Inflammatory macrophage (primary cell): Measurements from ENCODE around the gene CPT2.
"Not testable (repeated sequence)": the region's sequence is repeated elsewhere in the genome, so short reads cannot be mapped to it uniquely, and the experiment has no call there.

ENCODE experiments used
- DNase-seq, 2 donors: peaks; one replicate each; pipeline ENCODE4 v3.0.0-alpha.2; 2020 to 2022

Gene CPT2

GRCh38 chr1:53182716-53183094 lies 13.9 kb upstream of the CPT2 start:
- no peak for DNase-seq

DNA sequence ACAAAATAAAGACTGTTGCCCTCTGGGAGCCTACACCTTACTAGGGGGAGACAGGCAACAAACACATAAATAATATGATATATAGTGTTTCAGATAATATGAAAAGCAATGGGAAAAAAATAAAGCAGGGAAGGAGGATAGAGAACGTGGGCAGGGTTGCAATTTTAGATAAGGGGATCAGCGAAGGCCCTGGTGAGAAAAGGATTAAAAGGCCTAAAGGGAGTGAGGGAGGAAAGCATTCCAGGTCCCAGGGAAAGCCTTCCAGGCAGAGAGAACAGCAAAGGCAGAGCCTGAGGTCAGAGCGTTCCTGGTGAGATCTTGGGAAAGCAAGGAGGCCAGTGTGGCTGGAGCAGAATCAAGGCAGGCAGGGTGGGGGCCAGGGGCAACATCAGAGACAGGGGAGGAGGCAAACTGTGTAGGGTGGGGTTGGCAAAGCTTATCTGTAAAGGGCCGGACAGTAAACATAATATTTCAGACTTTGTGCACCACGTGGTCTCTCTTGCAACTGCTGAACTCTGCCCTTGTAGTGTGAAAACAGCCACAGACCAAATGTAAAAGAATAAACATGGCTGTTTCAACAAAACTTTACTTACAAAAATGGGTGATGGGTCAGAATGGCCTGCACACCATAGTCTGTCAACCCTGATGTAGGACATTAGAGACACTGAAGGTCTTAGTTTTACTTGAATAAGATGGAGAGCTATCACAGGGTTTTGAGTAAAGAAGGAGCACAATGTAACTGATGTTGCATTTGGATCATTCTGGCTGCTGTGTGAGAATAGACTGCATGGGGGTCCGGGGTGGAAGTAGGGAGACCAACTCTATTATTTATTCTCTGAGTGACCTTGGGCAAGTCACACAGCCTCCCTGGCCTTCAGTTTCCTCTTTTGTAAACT lies 13.3 kb upstream of the CPT2 start:
- no peak for DNase-seq

DNA sequence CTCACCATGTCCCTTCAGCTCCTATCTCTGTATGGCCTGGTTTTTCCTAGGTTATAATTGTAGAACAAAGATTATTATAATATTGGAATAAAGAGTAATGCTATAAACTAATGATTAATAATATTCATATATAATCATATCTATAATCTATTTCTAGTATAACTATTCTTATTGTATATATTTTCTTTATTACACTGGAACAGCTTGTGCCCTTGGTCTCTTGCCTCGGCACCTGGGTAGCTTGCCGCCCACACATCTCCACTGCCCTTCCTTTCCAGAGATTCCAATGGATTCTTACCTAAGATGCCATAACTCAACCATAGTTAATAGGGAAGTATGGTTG lies 10.7 kb upstream of the CPT2 start:
- not testable (repeated sequence) for DNase-seq

- DNase-seq = no peak
Measured at GRCh38 chr1:53186533-53186932, 10.1 kb upstream of the CPT2 start.

DNA sequence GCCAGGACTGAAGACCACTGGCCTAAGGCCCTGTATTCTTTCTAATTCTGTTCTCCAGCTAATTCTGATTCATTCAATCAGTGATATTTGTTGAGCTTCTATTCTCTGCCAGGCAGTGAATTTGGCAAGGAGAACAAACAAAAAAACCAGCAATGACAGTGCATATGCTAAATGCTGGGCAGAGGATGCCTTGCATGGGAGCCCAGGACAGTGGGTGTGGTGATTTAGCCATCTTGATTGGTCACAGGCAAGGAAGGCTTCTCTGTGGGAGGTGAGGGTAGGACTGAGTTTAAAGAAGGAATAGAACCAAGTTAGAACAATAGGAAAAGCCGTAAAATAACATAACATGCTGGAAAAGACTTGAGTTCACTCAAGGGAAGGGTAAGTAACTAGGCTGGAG lies 9.2 kb upstream of the CPT2 start:
- DNase-seq = peak in 1 of 2 donors; percentile 39

- no peak for DNase-seq
Measured at GRCh38 chr1:53188099-53188498, 8.5 kb upstream of the CPT2 start.

- DNase-seq = no peak
Measured at GRCh38 chr1:53189061-53189460, 7.6 kb upstream of the CPT2 start.

DNA sequence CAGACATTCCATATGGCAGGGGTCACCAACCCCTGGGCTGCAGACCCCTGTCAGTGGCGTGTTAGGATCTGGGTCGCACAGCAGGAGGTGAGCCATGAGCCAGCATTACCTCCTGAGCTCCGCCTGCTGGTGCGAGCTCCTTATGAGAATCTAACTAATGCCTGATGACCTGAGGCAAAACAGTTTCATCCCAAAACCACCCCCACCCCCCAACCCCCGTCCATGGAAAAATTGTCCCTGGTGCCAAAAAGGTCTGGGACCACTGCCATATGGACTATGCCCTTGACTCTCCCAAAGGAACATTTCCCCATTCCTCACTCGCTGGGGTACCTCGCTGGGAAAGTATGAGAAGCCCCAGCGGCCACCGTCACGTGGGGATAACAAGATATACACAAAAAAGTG lies 6.4 kb upstream of the CPT2 start:
- DNase-seq = no peak

DNA sequence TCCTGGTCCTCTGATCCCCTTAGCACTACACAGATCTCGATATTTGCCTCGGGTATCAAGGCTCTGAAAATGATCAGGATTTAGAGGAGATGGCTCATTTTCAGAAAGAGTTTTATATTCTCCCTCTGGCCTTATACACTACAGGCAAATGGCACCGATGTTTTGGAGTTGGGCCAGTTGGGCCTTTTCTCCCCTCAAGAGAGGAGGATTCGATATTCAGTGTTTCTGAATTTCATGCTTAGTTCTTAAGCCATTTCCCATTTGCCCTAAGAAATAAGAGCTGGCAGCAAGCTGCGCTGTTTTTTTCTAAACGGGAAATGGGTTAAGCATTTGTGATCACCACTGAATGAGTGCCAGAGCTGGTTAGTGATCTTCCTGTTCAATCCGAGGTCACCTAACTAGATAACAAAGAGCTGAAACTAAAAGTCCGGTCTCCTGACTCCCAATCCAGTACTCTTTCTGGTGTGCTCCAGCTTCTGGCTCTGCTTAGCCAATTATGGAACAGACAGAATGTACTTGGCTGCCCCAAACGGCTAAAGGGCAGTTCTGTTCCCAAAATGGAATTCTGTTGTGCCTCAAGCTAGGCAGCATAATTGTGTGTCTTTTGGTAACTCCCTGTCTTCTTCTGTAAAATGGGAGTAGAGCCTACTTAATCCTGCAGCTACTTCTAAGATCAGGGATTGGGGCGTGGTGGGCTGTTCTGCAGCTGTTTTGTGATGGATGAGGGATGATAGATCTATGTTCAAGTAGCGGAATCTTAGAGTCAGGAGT lies 1.2 kb upstream of the CPT2 start:
- DNase-seq = no peak

- DNase-seq = no peak
Measured at GRCh38 chr1:53196017-53196484, 573 bp upstream of the CPT2 start.

DNA sequence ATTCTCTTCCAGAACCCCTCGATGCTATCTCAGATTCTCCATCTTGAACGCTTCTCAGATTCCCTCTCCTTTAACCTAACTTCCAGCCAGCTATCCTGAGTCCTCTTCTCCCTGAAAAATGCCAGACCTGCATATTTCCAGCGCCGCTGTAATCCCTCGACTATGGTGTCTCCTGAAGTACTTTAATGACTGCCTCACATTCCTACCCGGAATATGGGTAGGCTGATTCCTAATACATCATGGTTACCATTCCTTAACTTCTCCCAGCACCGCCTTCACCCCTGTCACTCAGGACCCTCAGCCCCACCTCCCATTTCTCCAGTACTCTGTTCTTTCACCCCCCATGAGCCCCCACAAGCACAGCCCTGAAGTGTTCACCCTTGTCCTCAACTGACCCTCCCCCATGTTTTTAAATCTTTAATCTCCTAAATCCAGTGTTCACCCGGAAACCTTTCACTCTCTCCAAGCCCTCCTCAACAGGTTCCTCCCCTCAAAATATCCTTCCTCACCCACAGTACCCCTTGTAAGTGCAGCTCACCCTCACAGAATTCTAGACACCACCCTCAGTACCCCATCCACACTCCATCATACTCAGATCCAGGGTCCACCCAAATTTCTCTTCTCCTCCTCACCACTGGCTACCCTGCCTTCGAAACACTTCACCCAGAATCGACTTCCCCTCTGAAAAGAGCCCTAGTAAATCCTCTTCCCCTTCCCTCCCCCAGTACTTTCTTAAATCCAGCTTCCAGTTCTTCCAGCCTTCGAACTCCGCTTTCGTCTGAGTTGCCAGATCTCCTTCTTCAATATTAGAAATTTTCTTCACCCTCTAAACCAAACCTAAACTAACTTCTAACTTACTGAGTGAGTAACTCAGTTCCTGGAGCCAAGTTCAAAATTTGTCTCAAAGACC lies 922 bp downstream of the CPT2 start:
- peak; percentile 60 to 62 for DNase-seq

- no peak for DNase-seq
Measured at GRCh38 chr1:53198241-53198651, 1.6 kb downstream of the CPT2 start.

DNA sequence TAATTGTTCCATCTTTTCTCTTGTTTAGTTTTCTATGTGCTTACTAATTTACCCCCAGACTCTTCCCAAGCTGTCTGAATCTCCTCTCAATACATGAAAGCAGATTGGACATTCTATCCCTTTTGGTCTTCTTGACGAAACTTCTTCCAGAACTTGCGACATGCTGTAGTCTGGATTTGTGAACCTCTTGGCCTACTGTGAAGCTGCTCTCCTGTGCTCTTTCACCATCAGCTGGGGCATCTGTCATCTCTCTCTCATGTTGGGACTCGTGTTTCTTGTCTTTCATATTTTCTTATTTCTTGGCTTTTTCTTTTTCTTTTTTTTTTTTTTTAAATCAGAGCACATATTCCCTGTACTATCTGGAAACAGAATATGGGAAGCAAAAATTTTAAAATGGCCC lies 6.8 kb downstream of the CPT2 start:
- DNase-seq = no peak

DNA sequence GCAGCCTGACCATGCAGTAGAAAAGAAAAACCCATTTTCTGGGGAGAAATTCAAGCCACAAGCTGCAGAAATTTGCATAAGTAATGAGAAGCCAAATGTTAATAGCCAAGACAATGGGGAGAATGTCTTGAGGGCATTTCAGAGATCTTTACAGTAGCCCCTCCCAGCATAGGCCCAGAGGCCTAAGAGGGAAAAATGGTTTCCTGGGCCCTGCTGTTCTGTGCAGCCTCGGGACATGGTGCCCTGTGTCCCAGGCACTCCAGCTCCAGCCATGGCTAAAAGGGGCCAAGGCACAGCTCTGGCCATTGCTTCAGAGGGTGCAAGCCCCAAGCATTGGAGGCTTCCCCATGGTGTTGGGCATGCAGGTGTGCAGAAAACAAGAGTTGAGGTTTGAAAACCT lies 8.9 kb downstream of the CPT2 start:
- DNase-seq = not testable (repeated sequence)

GRCh38 chr1:53206083-53206685 lies 9.6 kb downstream of the CPT2 start:
- not testable (repeated sequence) for DNase-seq

- DNase-seq = no peak
Measured at GRCh38 chr1:53206735-53207379, 10.2 kb downstream of the CPT2 start.

DNA sequence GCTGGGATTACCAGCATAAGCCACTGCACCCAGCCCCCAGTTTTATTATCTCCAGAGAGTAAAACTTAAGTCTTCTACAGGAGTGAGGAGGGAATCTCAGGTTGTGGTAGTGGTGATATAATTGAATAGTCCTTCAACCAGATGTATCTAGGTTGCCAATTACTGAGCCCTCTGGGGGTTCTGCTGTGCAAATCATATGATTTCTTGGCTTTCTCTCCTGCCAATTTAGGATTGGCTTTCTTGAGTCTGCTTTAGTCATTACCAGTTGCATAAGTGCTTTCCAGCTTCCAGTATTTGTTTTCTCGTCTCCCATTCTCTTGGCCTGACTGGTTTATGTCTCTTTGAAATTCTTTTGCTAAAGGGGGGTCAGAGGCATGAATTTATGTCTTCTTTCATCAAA lies 11.1 kb downstream of the CPT2 start:
- no peak for DNase-seq

DNA sequence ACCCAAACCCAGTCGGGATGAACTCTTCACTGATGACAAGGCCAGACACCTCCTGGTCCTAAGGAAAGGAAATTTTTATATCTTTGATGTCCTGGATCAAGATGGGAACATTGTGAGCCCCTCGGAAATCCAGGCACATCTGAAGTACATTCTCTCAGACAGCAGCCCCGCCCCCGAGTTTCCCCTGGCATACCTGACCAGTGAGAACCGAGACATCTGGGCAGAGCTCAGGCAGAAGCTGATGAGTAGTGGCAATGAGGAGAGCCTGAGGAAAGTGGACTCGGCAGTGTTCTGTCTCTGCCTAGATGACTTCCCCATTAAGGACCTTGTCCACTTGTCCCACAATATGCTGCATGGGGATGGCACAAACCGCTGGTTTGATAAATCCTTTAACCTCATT lies 13.7 kb downstream of the CPT2 start:
- no peak for DNase-seq

DNA sequence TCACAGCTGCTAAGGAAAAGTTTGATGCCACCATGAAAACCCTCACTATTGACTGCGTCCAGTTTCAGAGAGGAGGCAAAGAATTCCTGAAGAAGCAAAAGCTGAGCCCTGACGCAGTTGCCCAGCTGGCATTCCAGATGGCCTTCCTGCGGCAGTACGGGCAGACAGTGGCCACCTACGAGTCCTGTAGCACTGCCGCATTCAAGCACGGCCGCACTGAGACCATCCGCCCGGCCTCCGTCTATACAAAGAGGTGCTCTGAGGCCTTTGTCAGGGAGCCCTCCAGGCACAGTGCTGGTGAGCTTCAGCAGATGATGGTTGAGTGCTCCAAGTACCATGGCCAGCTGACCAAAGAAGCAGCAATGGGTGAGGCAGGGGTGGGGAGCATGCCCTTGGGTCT lies 14.3 kb downstream of the CPT2 start:
- no peak for DNase-seq

DNA sequence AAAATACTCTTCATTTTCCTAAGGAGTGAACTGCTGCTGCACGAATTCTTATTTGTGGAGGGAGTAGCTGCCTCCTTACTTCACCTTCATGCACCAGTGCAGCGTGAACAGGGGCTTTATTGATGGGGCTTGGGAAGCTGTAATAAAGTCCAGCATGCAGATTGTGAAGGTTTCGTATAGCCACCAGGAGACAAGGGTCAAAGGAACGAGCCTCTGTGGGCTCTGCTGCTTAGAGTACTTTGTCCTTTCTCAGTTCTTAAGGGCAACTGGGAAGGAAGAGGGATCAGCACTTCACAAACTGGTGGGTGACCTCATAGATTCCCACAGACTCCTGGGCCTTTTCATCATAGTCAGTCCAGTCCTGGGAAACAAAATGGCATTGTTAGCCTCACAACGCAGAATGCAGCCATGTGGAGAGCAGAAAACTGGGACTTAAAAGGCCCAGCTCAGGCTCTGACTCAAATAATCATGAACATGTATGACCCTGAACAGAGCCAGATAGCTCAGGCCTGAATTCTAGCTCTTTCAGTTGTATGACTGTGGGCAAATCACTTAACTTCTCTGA lies 17.8 kb downstream of the CPT2 start:
- no peak for DNase-seq

GRCh38 chr1:53218201-53218600 lies 21.6 kb downstream of the CPT2 start:
- DNase-seq = no peak

- no peak for DNase-seq
Measured at GRCh38 chr1:53219711-53220110, 23.1 kb downstream of the CPT2 start.
